Vagina (tissue), 2 donors: Measurements from ENCODE around the gene FOXF2. TPM values are rescaled to one million over a fixed set of nuclear protein-coding genes. Genes with fewer than 3 reads are reported as not detected.

Source experiments
- DNase-seq, 2 donors: peaks; one replicate each; pipeline ENCODE4 v3.0.0-alpha.2; 2017; ENCODE audit errors: extremely low spot score in 2 of 2
- H3K27ac ChIP-seq: fragments of 200-600 bp; sonication (generic); one replicate; pipeline ENCODE4 v1.5.1; 2019
- H3K27me3 ChIP-seq: fragments of 200-600 bp; sonication (generic); one replicate; pipeline ENCODE4 v1.5.1; 2019
- H3K36me3 ChIP-seq, 2 donors: fragments of 200-600 bp; sonication (generic); one replicate each; pipeline ENCODE4 v1.5.1; 2017 to 2019
- H3K4me1 ChIP-seq: fragments of 200-600 bp; sonication (generic); one replicate; pipeline ENCODE4 v1.5.1; 2019
- H3K4me3 ChIP-seq, 2 donors: fragments of 200-600 bp; sonication (generic); 1 replicate in 1 of 2; 2 replicates in 1 of 2; pipeline ENCODE4 v1.5.1; 2016 to 2019
- H3K9me3 ChIP-seq: fragments of 200-600 bp; sonication (generic); one replicate; pipeline ENCODE4 v1.5.1; 2019
- POLR2A ChIP-seq, 2 donors: fragments of 450-650 bp; IDR thresholded peaks; one replicate each; pipeline ENCODE4 v1.6.1; 2017; ENCODE audit warnings: antibody characterized with exemption in 2 of 2, mild to moderate bottlenecking in 2 of 2, moderate library complexity in 2 of 2
- POLR2AphosphoS5 ChIP-seq, 2 donors: sonication (generic); formaldehyde crosslinking; IDR thresholded peaks; one replicate each; pipeline ENCODE4 v1.9.0; 2017; ENCODE audit warnings: antibody characterized with exemption in 2 of 2, mild to moderate bottlenecking in 2 of 2, low read depth in 1 of 2; ENCODE audit not compliant: insufficient read depth in 1 of 2
- intact Hi-C: fragments of 100-400 bp; cut with DNase I; formaldehyde crosslinking; loops from one replicate; pipeline ENCODE4 v1.15.1; 2023
- total RNA-seq: library from RNA; depleted of rRNA; stranded (reverse); fragments of >200 nt; gene quantifications from one replicate; pipeline ENCODE4 v1.2.3, GENCODE V29; 2016
- TF ChIP-seq, protein P1 (sequence below), 3 experiments: fragments of 450-650 bp in 2 of 3; fragments of 200-600 bp in 1 of 3; sonication (generic) in 1 of 3; IDR thresholded peaks; one replicate each; pipeline ENCODE4 v1.5.1; 2017 to 2019; ENCODE audit warnings: antibody characterized with exemption in 3 of 3, mild to moderate bottlenecking in 2 of 3, moderate library complexity in 2 of 3

The FOXF2 gene
- total RNA-seq, 1 donor from 2014 or later, result 1.2 TPM

DNA sequence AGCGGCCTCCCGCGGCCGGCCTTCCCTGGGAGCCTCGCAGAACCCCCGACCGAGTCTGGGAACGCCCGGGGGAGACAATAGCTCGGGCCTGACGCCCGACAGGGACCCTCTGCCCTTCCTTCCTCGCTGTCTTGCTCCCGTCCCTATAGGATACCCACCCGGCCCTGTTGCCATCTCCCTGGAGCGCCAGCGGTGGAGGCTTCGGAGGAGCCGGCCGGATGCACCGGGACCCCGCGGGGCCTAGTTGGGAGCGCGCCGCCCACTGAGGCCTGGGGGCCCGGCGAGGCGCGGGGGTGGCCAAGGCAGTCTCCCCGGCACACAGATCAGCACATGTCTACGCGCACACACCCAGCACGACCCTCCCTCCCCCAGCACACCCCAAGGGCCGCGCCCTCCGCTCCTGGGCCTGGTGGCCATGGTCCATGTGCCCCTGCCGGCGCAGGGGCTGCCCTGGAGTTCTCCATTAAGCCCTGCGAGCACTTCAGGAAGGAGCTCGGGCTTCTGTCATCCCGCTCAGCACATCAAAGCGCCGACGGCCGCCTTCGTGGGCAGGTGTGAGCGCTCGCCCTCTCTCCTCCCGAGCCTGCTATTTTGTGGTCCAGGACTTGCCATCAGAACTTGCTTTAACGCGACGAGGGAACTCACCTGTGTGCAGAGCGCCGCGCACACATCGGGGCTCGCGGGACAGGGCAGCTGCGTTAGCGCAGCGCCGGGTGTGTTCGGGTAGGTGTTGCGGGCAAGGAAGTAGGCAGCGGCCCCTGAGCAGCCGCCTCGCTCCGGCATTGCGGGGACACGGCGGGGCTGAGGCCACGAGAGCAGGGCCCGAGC, 3.7 kb downstream of the FOXF2 start:
- peaks cover 19% of the 10 kb centered on the region for H3K27me3 ChIP-seq
- no peak for DNase-seq
- H3K36me3 ChIP-seq, result no peaks in the 10 kb centered on the region
- H3K9me3 ChIP-seq, result no peaks in the 10 kb centered on the region
- intact Hi-C loops, result loop anchor here (10.0 kb wide), 1 partner anchor 798 kb away; no protein-coding TSS in a partner anchor
- peak overlapping the region in 1 of 2 donors; percentile 38 for H3K4me3 ChIP-seq
- TF ChIP-seq, protein P1, sequence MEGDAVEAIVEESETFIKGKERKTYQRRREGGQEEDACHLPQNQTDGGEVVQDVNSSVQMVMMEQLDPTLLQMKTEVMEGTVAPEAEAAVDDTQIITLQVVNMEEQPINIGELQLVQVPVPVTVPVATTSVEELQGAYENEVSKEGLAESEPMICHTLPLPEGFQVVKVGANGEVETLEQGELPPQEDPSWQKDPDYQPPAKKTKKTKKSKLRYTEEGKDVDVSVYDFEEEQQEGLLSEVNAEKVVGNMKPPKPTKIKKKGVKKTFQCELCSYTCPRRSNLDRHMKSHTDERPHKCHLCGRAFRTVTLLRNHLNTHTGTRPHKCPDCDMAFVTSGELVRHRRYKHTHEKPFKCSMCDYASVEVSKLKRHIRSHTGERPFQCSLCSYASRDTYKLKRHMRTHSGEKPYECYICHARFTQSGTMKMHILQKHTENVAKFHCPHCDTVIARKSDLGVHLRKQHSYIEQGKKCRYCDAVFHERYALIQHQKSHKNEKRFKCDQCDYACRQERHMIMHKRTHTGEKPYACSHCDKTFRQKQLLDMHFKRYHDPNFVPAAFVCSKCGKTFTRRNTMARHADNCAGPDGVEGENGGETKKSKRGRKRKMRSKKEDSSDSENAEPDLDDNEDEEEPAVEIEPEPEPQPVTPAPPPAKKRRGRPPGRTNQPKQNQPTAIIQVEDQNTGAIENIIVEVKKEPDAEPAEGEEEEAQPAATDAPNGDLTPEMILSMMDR (IDR thresholded peaks at IDR 0.05), result no peak
- TF ChIP-seq POLR2A (IDR thresholded peaks at IDR 0.05), result no peak
- TF ChIP-seq POLR2AphosphoS5 (IDR thresholded peaks at IDR 0.05; ENCODE audit: insufficient read depth in 1 of 2, low read depth in 1 of 2), result no peak
- no peak overlapping the region for H3K27ac ChIP-seq
- peaks cover 31% of the 10 kb centered on the region for H3K4me1 ChIP-seq

DNA sequence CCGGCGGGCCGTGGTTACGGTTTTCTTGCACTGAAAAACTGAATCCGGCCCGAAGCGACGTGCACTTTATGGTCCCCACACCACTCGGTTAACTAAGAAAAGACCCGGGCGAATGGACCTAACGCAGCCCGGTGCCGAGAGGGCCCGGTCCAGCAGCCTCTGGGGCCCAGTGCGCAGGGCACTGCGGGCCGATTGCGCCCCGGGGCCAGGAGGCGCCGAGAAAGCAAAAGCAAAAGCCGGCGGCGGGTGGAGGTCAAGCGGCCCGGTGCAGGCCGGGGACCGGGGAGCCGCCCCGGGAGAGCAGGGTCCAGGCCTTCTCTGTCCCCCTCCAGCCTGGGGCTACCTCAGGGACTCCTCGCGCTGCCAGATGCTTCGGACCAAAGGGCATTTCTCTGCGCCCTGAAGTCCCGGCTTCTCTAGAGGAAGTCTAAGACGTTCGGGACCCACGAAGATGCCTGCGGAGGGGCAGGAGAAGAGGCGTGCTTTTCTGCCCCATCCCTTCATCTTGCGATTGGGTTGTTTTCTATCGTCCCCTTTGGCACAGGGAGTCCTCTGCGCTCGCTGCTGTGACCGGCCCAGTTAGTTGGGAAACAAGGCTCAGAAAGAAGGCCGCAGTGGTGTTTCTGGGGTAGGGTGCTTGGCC, 4.4 kb downstream of the FOXF2 start:
- peaks cover 28% of the 10 kb centered on the region for H3K4me1 ChIP-seq
- DNase-seq, result no peak
- no peaks in the 10 kb centered on the region for H3K9me3 ChIP-seq
- intact Hi-C loops, result loop anchor here (10.0 kb wide), 1 partner anchor 799 kb away; no protein-coding TSS in a partner anchor
- H3K27ac ChIP-seq, result no peak overlapping the region
- peak overlapping the region in 1 of 2 donors; percentile 38 for H3K4me3 ChIP-seq
- no peaks in the 10 kb centered on the region for H3K36me3 ChIP-seq
- TF ChIP-seq POLR2A (IDR thresholded peaks at IDR 0.05), result no peak
- TF ChIP-seq, protein P1 (IDR thresholded peaks at IDR 0.05), result no peak
- no peak for TF ChIP-seq POLR2AphosphoS5 (IDR thresholded peaks at IDR 0.05; ENCODE audit: insufficient read depth in 1 of 2, low read depth in 1 of 2)
- peaks cover 17% of the 10 kb centered on the region for H3K27me3 ChIP-seq

DNA sequence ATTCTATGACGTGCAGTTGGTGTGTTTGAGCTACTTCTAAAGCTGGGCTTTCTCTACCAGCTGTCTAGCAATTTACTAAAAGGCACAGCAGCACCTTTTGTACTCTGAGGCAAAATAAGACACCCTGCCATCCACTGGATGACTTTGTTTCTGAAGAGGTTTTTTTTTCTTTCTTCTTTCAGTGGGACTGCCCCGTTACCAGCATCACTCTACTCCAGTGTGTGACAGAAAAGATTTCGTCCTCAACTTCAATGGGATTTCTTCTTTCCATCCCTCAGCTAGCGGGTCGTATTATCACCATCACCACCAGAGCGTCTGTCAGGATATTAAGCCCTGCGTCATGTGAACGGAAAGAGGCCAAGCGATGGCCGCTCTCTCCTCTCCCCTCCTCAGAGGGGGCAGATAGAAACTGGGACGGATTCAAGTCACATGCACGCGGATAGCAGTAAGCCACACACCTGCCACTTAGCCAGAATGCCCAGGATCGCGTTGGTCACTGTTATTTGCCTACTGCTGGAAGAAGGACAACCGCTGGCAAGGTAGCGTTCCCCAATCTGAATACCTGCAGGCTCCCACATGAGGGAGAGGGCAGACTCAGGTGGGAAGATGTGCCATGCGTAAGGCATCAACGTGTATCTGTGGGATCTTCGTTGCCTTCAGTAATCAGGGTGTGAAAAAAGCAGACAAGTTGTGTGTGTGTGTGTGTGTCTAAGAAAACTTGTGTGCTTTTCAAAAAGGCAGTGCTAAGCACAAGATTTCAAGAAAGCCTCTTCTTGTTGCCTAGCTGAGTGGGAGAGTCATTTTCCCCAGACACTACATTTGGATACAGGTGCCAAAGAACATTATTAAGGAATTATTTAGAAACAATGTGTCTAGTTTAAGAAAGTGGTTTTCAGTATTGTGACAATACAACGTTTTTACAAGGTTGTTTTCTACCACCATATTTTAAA, 5.4 kb downstream of the FOXF2 start:
- peaks cover 14% of the 10 kb centered on the region for H3K27me3 ChIP-seq
- DNase-seq, result no peak
- intact Hi-C loops, result loop anchor here (10.0 kb wide), 1 partner anchor 800 kb away; no protein-coding TSS in a partner anchor
- no peaks in the 10 kb centered on the region for H3K36me3 ChIP-seq
- H3K9me3 ChIP-seq, result no peaks in the 10 kb centered on the region
- no peak overlapping the region for H3K4me3 ChIP-seq
- peaks cover 23% of the 10 kb centered on the region for H3K4me1 ChIP-seq
- TF ChIP-seq, protein P1 (IDR thresholded peaks at IDR 0.05), result no peak
- TF ChIP-seq POLR2A (IDR thresholded peaks at IDR 0.05) (no peak), POLR2AphosphoS5 (IDR thresholded peaks at IDR 0.05; ENCODE audit: insufficient read depth in 1 of 2, low read depth in 1 of 2) (no peak)
- H3K27ac ChIP-seq, result no peak overlapping the region

DNA sequence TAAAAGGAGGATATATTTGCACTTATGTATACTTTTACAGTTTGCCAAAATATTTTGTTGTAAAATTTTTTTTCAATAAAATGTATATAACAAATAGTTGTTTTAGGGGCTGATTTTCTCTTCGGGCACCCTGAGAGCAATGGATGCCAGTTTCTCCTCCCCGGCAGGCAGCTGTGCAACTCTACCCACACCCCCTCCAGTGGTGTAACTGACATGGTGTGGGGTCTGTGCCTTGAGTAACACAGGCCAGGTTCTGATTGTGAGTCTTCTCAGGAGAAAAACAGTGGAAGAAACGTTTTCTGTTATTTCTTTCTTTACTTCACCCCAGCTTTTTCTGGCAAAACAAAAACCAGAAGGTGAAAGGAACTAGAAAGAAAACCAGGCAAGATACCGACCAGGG, 6.1 kb downstream of the FOXF2 start:
- DNase-seq, result no peak
- Histone ChIP-seq H3K4me3 (no peak overlapping the region), H3K4me1 (peaks cover 18% of the 10 kb centered on the region), H3K36me3 (no peaks in the 10 kb centered on the region), H3K27me3 (peaks cover 14% of the 10 kb centered on the region), H3K9me3 (no peaks in the 10 kb centered on the region), H3K27ac (no peak overlapping the region)
- intact Hi-C loops, result loop anchor here (10.0 kb wide), 1 partner anchor 801 kb away; no protein-coding TSS in a partner anchor
- TF ChIP-seq POLR2AphosphoS5 (IDR thresholded peaks at IDR 0.05; ENCODE audit: insufficient read depth in 1 of 2, low read depth in 1 of 2), result no peak
- TF ChIP-seq, protein P1 (IDR thresholded peaks at IDR 0.05), result no peak
- no peak for TF ChIP-seq POLR2A (IDR thresholded peaks at IDR 0.05)
